Measurements from ENCODE around the gene MRPS6. TPM values are rescaled to one million over a fixed set of nuclear protein-coding genes. Genes with fewer than 3 reads are reported as not detected.

MRPS6 gene
- total RNA-seq, 1 donor from 2014 or later: 129 TPM

DNA sequence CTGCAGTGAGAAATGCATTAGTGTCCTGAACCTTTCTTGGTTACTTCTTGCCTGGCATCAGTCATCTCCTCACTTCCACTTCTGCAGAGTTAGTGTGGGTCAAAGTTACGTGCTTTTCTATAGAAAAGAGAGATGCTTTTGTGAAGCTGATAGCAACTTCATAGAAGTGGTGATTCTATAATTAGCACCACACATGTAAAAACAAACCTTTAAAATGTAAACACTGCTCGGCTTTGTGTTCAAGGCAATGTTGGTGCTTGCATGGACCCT, 57.3 kb downstream of the MRPS6 start:
- Mint-ChIP-seq H3K9me3 (no peaks in the 10 kb centered on the region), H3K27ac (peak overlapping the region; percentile 89), H3K4me1 (peaks cover 53% of the 10 kb centered on the region)

DNA sequence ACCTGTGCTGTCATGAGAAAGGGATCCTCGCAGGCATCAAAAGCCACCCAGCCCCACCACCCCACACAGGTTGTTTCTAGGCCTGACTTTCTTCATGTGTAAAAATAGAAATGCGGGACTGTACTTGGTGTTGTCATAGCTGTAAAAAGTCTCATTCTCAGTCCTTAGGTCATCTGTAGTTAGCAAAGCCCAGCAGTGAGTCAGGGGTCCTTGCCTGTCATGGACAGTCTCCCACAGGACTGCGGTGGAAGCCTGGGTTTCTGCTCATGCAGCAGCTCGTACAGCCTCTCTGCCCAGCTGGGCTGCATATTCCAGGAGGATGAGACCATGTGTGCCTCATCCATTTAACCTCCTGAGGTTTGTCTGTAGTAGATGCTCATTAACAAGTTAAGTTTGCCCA, 58.2 kb downstream of the MRPS6 start:
- Mint-ChIP-seq H3K4me1 (peaks cover 48% of the 10 kb centered on the region), H3K27me3 (ENCODE audit: low read depth) (no peaks in the 10 kb centered on the region), H3K36me3 (peaks cover 40% of the 10 kb centered on the region)

More for the DNA sequence above, 57.3 kb downstream of the MRPS6 start:
- TF ChIP-seq, protein P1, sequence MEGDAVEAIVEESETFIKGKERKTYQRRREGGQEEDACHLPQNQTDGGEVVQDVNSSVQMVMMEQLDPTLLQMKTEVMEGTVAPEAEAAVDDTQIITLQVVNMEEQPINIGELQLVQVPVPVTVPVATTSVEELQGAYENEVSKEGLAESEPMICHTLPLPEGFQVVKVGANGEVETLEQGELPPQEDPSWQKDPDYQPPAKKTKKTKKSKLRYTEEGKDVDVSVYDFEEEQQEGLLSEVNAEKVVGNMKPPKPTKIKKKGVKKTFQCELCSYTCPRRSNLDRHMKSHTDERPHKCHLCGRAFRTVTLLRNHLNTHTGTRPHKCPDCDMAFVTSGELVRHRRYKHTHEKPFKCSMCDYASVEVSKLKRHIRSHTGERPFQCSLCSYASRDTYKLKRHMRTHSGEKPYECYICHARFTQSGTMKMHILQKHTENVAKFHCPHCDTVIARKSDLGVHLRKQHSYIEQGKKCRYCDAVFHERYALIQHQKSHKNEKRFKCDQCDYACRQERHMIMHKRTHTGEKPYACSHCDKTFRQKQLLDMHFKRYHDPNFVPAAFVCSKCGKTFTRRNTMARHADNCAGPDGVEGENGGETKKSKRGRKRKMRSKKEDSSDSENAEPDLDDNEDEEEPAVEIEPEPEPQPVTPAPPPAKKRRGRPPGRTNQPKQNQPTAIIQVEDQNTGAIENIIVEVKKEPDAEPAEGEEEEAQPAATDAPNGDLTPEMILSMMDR (IDR thresholded peaks at IDR 0.05; ENCODE audit: unreplicated experiment): no peak
- no peak for DNase-seq (ENCODE audit: low spot score in 2 of 2, unreplicated experiment in 2 of 2)
- Mint-ChIP-seq H3K27me3 (ENCODE audit: low read depth) (no peaks in the 10 kb centered on the region), H3K36me3 (peaks cover 36% of the 10 kb centered on the region), H3K4me3 (no peak overlapping the region)

DNA sequence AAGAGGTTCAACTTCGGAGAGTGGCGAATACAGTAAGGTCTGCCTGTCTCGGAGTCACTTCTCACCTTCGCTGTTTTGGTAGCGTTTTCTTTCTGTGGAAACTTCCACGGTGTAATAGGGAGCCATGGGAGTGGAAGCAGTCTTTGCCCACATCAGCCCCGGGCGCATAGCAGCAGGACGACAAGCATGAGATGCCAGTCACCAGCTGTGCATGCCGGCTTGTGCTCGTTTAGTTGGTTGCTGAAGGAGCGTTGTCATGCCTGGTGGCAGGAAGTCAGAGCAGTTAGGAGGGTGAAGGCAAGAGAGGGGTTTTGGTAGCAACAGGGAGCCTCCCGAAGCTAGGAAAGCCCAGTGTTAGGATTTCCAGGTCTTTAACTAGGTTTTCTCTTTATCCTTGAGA, 58.8 kb downstream of the MRPS6 start:
- H3K27ac Mint-ChIP-seq: peak overlapping the region; percentile 89
- DNase-seq (ENCODE audit: low spot score in 2 of 2, unreplicated experiment in 2 of 2): no peak
- peaks cover 4% of the 10 kb centered on the region for H3K9me3 Mint-ChIP-seq
- H3K4me3 Mint-ChIP-seq: no peak overlapping the region
- H3K27me3 Mint-ChIP-seq (ENCODE audit: low read depth): no peaks in the 10 kb centered on the region
- TF ChIP-seq, protein P1 (IDR thresholded peaks at IDR 0.05; ENCODE audit: unreplicated experiment): no peak
- H3K36me3 Mint-ChIP-seq: peaks cover 45% of the 10 kb centered on the region
- H3K4me1 Mint-ChIP-seq: peaks cover 48% of the 10 kb centered on the region

More for the DNA sequence above, 58.2 kb downstream of the MRPS6 start:
- no peaks in the 10 kb centered on the region for H3K9me3 Mint-ChIP-seq
- no peak for DNase-seq (ENCODE audit: low spot score in 2 of 2, unreplicated experiment in 2 of 2)
- peak overlapping the region; percentile 89 for H3K27ac Mint-ChIP-seq
- TF ChIP-seq, protein P1 (IDR thresholded peaks at IDR 0.05; ENCODE audit: unreplicated experiment): no peak
- no peak overlapping the region for H3K4me3 Mint-ChIP-seq

DNA sequence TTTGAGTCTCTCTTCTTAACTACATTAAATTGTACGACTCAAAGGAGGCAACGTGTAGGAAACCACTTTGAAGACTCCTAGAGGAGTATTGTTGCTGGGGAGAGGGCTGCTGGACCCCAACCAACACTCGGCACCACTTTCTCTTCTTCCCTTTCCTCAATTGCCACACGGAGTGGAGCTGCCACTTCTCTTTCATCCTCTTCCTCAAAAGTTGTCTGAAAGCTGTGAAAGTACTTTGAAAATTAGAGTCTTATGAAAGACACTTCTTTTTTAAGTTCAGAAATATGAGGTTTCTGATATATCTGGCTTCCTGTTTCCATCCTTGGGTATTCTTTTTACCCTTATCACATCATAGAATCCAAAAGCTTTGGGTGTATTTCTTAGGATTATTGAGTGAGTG, 59.5 kb downstream of the MRPS6 start:
- H3K27me3 Mint-ChIP-seq (ENCODE audit: low read depth): no peaks in the 10 kb centered on the region
- H3K9me3 Mint-ChIP-seq: peaks cover 9% of the 10 kb centered on the region
- no peak overlapping the region for H3K27ac Mint-ChIP-seq
- DNase-seq (ENCODE audit: low spot score in 2 of 2, unreplicated experiment in 2 of 2): no peak
- H3K4me3 Mint-ChIP-seq: no peak overlapping the region
- H3K4me1 Mint-ChIP-seq: peaks cover 46% of the 10 kb centered on the region
- H3K36me3 Mint-ChIP-seq: peaks cover 49% of the 10 kb centered on the region
- TF ChIP-seq, protein P1 (IDR thresholded peaks at IDR 0.05; ENCODE audit: unreplicated experiment): no peak

DNA sequence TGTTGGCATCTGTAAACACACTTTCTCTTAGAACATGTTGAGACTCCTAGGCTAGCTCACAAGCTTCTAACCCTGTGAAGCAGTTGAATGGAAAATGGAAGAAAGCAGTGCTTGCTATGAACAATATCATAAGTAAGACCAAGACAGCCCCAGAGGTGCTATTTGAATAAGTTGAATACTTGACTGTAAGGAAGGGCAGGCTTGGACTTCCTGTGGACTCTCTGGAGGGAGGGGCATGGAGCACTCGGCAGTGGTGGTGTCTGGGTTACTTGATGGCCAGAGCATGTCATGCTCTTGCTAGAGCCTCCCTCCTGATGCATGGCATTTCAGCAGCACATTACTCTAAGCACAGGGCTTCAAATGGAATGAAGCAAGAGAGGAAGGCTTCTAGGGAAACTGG, 60.0 kb downstream of the MRPS6 start:
- no peak for DNase-seq (ENCODE audit: low spot score in 2 of 2, unreplicated experiment in 2 of 2)
- H3K36me3 Mint-ChIP-seq: peaks cover 53% of the 10 kb centered on the region
- H3K9me3 Mint-ChIP-seq: peaks cover 12% of the 10 kb centered on the region
- peak overlapping the region; percentile 9 for H3K27ac Mint-ChIP-seq
- H3K27me3 Mint-ChIP-seq (ENCODE audit: low read depth): no peaks in the 10 kb centered on the region
- TF ChIP-seq, protein P1 (IDR thresholded peaks at IDR 0.05; ENCODE audit: unreplicated experiment): no peak
- peaks cover 42% of the 10 kb centered on the region for H3K4me1 Mint-ChIP-seq
- no peak overlapping the region for H3K4me3 Mint-ChIP-seq

DNA sequence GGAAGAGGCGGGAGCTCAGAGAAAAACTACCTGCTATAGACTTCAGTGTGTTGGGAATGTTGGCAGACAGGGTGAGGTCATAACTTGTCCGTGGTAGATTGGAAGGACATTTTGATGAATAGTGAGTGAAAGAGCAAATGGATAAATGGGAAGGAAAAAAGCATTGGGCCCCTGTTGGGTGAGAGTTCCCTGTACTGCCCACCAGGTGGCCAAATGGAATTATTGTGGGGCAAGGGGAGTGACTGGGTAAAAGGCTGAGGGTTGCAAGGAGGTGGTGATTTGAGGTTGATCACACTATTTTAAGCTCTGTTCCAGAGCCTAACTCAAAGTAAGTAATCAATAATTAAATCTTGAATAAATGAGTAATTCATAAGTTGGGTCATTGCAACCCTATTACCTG, 60.4 kb downstream of the MRPS6 start:
- Mint-ChIP-seq H3K27ac (peak overlapping the region; percentile 9), H3K27me3 (ENCODE audit: low read depth) (no peaks in the 10 kb centered on the region), H3K4me1 (peaks cover 38% of the 10 kb centered on the region), H3K36me3 (peaks cover 53% of the 10 kb centered on the region), H3K9me3 (peaks cover 12% of the 10 kb centered on the region), H3K4me3 (no peak overlapping the region)
- TF ChIP-seq, protein P1 (IDR thresholded peaks at IDR 0.05; ENCODE audit: unreplicated experiment): peak; percentile 73
- DNase-seq (ENCODE audit: low spot score in 2 of 2, unreplicated experiment in 2 of 2): no peak
